ENCODE data around the gene ESPN. TPM values are rescaled to one million over a fixed set of nuclear protein-coding genes. Genes with fewer than 3 reads are reported as not detected.

Gene ESPN
- total and polyA plus RNA-seq, 2 of the 4 experiments (the other 2 are of a cell fraction) = under 0.01 to 0.02 TPM

DNA sequence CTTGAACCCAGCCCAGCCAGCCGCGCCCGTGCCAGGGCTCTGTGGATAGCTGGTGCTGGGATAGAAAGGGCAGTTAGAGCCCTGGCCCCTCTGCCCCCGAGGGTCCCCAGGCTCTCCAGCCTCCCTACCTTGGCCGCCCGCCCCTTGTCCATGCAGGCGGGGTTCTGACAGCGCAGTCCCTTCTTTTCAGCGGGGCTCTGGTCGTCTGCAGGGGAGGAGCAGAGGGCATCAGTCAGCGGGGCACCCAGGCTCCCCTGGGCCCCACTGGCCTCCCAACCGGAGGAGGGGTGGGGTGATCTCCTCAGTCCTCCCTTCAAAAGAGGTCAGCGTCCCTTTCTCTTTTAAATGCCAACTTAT is 71.8 kb downstream of the ESPN start:
- Histone ChIP-seq H4K8ac (ENCODE audit: low read depth in 2 of 2, low read length in 2 of 2) (no peak overlapping the region), H3K4me1 (ENCODE audit: control insufficient read depth, insufficient read depth, low read length) (peaks cover 17% of the 10 kb centered on the region), H3K14ac (replicated peaks; ENCODE audit: low read depth, low read length) (no peak overlapping the region), H3K27me3 (ENCODE audit: control insufficient read depth, insufficient read depth, low read length) (peaks cover 6% of the 10 kb centered on the region), H3K4ac (ENCODE audit: low read depth, low read length) (no peak overlapping the region), H3K4me3 (ENCODE audit: insufficient read depth, low read depth, low read length) (peak overlapping the region; percentile 78), H4K5ac (ENCODE audit: low read depth, low read length) (no peak overlapping the region), H2BK20ac (ENCODE audit: low read depth, low read length) (no peak overlapping the region), H3K36me3 (ENCODE audit: control insufficient read depth, insufficient read depth, low read length) (no peaks in the 10 kb centered on the region), H4K20me1 (ENCODE audit: insufficient read depth, low read length) (no peaks in the 10 kb centered on the region), H2BK5ac (ENCODE audit: low read depth, low read length, poor library complexity, severe bottlenecking) (no peak overlapping the region), H2BK15ac (ENCODE audit: low read depth, low read length) (no peak overlapping the region), H4K91ac (ENCODE audit: insufficient read depth, low read depth, low read length) (no peak overlapping the region), H3K9ac (ENCODE audit: low read depth, low read length) (0 out of 2 replicates have a peak overlapping the region, but pooled peaks have one; percentile 82), H2AK9ac (replicated peaks; ENCODE audit: low read depth, low read length, poor library complexity) (peak overlapping the region; percentile 88), H3K9me3 (ENCODE audit: control insufficient read depth, insufficient read depth, low read length) (no peaks in the 10 kb centered on the region), H3K9me1 (ENCODE audit: insufficient read depth, low read length) (0 out of 2 replicates have a peak, but pooled peaks cover 2% of the 10 kb centered on the region), H2AK5ac (ENCODE audit: low read depth, low read length) (peak overlapping the region; percentile 2; the same call in 1 of the 2 replicates), H3K18ac (ENCODE audit: low read depth, low read length) (no peak overlapping the region), H3K79me1 (ENCODE audit: low read depth in 1 of 2, low read length in 2 of 2) (peaks cover 0 to 8% of the 10 kb centered on the region in 2 experiments; a peak in 1 of 4 replicates), H3K23ac (ENCODE audit: low read depth, low read length) (no peak overlapping the region), H3K4me2 (ENCODE audit: low read depth, low read length) (peak overlapping the region; percentile 89), H3K27ac (ENCODE audit: insufficient read depth, low read length) (no peak overlapping the region), H2BK120ac (ENCODE audit: low read depth, low read length) (no peak overlapping the region), H2AFZ (replicated peaks; ENCODE audit: low read length, poor library complexity) (peak overlapping the region; percentile 15), H3K56ac (ENCODE audit: extremely low read depth, insufficient read depth, low read length) (no peak overlapping the region)
- CTCF ChIA-PET = no interaction called here
- DNase-seq = no peak
- TF ChIP-seq CEBPB (IDR thresholded peaks at IDR 0.05; ENCODE audit: low read depth, low read length) (no peak), POLR2A (IDR thresholded peaks at IDR 0.05; ENCODE audit: low read depth, low read length) (no peak), MXI1 (IDR thresholded peaks at IDR 0.05; ENCODE audit: borderline replicate concordance, low read depth, low read length) (no peak), MAFK (IDR thresholded peaks at IDR 0.05; ENCODE audit: low read depth, low read length) (no peak), SMC3 (IDR thresholded peaks at IDR 0.05; ENCODE audit: low read depth, low read length) (no peak), CHD1 (IDR thresholded peaks at IDR 0.05; ENCODE audit: low read depth, low read length) (no peak), FOS (IDR thresholded peaks at IDR 0.05; ENCODE audit: low read depth, low read length) (no peak), RCOR1 (IDR thresholded peaks at IDR 0.05; ENCODE audit: insufficient replicate concordance, low read length) (no peak), MAZ (IDR thresholded peaks at IDR 0.05; ENCODE audit: borderline replicate concordance, low read depth, low read length) (no peak), NFE2L2 (IDR thresholded peaks at IDR 0.05; ENCODE audit: low read depth, low read length) (no peak)
- TF ChIP-seq, protein P1, sequence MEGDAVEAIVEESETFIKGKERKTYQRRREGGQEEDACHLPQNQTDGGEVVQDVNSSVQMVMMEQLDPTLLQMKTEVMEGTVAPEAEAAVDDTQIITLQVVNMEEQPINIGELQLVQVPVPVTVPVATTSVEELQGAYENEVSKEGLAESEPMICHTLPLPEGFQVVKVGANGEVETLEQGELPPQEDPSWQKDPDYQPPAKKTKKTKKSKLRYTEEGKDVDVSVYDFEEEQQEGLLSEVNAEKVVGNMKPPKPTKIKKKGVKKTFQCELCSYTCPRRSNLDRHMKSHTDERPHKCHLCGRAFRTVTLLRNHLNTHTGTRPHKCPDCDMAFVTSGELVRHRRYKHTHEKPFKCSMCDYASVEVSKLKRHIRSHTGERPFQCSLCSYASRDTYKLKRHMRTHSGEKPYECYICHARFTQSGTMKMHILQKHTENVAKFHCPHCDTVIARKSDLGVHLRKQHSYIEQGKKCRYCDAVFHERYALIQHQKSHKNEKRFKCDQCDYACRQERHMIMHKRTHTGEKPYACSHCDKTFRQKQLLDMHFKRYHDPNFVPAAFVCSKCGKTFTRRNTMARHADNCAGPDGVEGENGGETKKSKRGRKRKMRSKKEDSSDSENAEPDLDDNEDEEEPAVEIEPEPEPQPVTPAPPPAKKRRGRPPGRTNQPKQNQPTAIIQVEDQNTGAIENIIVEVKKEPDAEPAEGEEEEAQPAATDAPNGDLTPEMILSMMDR (conservative IDR thresholded peaks at IDR 0.05; ENCODE audit: low read depth, low read length) = no peak
- TF ChIP-seq, protein P2, sequence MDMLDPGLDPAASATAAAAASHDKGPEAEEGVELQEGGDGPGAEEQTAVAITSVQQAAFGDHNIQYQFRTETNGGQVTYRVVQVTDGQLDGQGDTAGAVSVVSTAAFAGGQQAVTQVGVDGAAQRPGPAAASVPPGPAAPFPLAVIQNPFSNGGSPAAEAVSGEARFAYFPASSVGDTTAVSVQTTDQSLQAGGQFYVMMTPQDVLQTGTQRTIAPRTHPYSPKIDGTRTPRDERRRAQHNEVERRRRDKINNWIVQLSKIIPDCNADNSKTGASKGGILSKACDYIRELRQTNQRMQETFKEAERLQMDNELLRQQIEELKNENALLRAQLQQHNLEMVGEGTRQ (IDR thresholded peaks at IDR 0.05; ENCODE audit: low read depth, low read length) = no peak
- TF ChIP-seq, protein P3, sequence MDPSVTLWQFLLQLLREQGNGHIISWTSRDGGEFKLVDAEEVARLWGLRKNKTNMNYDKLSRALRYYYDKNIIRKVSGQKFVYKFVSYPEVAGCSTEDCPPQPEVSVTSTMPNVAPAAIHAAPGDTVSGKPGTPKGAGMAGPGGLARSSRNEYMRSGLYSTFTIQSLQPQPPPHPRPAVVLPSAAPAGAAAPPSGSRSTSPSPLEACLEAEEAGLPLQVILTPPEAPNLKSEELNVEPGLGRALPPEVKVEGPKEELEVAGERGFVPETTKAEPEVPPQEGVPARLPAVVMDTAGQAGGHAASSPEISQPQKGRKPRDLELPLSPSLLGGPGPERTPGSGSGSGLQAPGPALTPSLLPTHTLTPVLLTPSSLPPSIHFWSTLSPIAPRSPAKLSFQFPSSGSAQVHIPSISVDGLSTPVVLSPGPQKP (IDR thresholded peaks at IDR 0.05; ENCODE audit: borderline replicate concordance, low read depth, low read length) = no peak
- intact Hi-C loops (cut with micrococcal nuclease) (no loop called here), in situ Hi-C loops (cut with MboI; ENCODE audit: low sequenced_read_pairs) (loop anchor here (10.0 kb wide), 1 partner anchor 148 kb away; no protein-coding TSS in a partner anchor), dilution Hi-C loops (cut with HindIII; ENCODE audit: low sequenced_read_pairs, unreplicated experiment) (no loop called here)
- WGBS, 2 experiments (ENCODE audit: extremely low coverage in 2 of 2, insufficient read length in 1 of 2) = no CpG with 5 or more reads among the region's 13 CpGs
- no TSS peak for BruUV-seq (replicated peaks)
- no peak for ATAC-seq (ENCODE audit: low read depth)
- POLR2A ChIA-PET (ENCODE audit: unreplicated experiment) = no interaction called here
